Vagina (tissue), 2 donors: Measurements from ENCODE around the gene DIP2A.

Experiments used
- POLR2A ChIP-seq, 2 donors: fragments of 450-650 bp; IDR thresholded peaks; one replicate each; pipeline ENCODE4 v1.6.1; 2017; ENCODE audit warnings: antibody characterized with exemption in 2 of 2, mild to moderate bottlenecking in 2 of 2, moderate library complexity in 2 of 2
- TF ChIP-seq, protein P1 (sequence below), 3 experiments: fragments of 450-650 bp in 2 of 3; fragments of 200-600 bp in 1 of 3; sonication (generic) in 1 of 3; IDR thresholded peaks; one replicate each; pipeline ENCODE4 v1.5.1; 2017 to 2019; ENCODE audit warnings: antibody characterized with exemption in 3 of 3, mild to moderate bottlenecking in 2 of 3, moderate library complexity in 2 of 3

DNA sequence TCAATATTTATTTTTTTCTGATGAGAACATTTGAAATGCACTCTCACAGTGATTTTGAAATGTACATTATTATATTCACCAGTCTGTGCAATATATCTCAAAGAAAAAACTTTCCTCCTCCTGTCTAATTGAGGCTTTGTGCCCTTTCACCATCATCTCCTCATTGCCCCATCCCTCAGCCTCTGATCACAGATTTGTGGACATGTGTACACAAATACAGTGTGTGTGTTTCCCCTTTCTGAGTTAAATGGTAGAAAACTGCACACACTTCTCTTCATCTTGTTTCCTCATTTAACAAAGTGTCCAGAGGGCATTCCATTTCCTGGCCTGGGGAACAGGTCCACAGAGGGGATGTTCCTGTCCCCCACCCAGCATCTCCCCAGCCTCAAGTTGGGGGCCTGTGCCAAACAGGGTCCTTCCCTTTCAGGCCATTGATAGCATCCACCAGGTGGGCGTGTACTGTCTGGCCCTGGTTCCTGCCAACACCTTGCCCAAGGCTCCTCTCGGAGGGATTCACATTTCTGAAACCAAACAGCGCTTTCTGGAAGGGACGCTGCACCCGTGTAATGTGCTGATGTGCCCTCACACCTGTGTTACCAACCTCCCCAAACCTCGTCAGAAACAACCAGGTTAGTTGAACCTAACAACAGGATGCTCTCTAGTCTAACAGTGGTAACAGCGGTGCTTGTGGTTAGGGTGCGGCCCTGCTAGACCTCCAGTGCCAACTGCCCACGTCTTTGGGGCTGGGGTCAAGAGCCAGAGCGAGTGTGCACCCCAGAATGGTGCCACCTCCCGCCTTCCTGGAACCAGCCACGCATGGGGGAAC, 91.6 kb downstream of the DIP2A start:
- TF ChIP-seq, protein P1, sequence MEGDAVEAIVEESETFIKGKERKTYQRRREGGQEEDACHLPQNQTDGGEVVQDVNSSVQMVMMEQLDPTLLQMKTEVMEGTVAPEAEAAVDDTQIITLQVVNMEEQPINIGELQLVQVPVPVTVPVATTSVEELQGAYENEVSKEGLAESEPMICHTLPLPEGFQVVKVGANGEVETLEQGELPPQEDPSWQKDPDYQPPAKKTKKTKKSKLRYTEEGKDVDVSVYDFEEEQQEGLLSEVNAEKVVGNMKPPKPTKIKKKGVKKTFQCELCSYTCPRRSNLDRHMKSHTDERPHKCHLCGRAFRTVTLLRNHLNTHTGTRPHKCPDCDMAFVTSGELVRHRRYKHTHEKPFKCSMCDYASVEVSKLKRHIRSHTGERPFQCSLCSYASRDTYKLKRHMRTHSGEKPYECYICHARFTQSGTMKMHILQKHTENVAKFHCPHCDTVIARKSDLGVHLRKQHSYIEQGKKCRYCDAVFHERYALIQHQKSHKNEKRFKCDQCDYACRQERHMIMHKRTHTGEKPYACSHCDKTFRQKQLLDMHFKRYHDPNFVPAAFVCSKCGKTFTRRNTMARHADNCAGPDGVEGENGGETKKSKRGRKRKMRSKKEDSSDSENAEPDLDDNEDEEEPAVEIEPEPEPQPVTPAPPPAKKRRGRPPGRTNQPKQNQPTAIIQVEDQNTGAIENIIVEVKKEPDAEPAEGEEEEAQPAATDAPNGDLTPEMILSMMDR (IDR thresholded peaks at IDR 0.05): no peak
- TF ChIP-seq POLR2A (IDR thresholded peaks at IDR 0.05): no peak
